Thyroid gland (tissue), 4 donors: ENCODE results near the gene ZAR1.

ENCODE experiments used
- POLR2A ChIP-seq, 2 donors: fragments of 450-650 bp; IDR thresholded peaks; one replicate each; pipeline ENCODE4 v1.6.1; 2017; ENCODE audit warnings: antibody characterized with exemption in 2 of 2, mild to moderate bottlenecking in 2 of 2, moderate library complexity in 1 of 2
- TF ChIP-seq, protein P1 (sequence below), 6 experiments: fragments of 200-600 bp in 3 of 6; fragments of 450-650 bp in 3 of 6; sonication (generic) in 3 of 6; IDR thresholded peaks; one replicate each; pipeline ENCODE4 v1.5.1; 2016 to 2019; ENCODE audit warnings: antibody characterized with exemption in 6 of 6, mild to moderate bottlenecking in 2 of 6, inconsistent platforms in 1 of 6, moderate library complexity in 1 of 6

DNA sequence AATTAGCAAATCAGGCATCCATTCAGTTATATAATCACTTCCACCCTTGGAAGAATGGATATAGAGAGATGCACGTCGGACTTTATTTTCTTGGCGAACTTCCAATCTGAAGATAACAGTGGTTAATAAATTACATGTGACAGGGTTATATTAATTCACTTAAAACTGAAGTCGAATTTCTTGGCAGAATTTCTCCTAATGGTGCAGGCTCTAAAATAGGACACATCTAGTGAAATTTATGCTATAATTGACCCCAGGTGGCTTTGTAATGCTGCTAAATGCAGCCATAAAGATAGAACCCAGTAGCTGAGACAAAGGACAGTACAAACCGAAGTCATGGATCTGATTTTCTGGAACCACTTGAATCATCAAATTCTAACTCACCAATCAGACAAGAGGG lies 27.7 kb upstream of the ZAR1 start:
- TF ChIP-seq, protein P1, sequence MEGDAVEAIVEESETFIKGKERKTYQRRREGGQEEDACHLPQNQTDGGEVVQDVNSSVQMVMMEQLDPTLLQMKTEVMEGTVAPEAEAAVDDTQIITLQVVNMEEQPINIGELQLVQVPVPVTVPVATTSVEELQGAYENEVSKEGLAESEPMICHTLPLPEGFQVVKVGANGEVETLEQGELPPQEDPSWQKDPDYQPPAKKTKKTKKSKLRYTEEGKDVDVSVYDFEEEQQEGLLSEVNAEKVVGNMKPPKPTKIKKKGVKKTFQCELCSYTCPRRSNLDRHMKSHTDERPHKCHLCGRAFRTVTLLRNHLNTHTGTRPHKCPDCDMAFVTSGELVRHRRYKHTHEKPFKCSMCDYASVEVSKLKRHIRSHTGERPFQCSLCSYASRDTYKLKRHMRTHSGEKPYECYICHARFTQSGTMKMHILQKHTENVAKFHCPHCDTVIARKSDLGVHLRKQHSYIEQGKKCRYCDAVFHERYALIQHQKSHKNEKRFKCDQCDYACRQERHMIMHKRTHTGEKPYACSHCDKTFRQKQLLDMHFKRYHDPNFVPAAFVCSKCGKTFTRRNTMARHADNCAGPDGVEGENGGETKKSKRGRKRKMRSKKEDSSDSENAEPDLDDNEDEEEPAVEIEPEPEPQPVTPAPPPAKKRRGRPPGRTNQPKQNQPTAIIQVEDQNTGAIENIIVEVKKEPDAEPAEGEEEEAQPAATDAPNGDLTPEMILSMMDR (IDR thresholded peaks at IDR 0.05) = no peak
- TF ChIP-seq POLR2A (IDR thresholded peaks at IDR 0.05) = no peak
